Measurements from ENCODE around the gene RNF4. TPM values are rescaled to one million over a fixed set of nuclear protein-coding genes. Genes with fewer than 3 reads are reported as not detected.
"Not testable (repeated sequence)": the region's sequence is repeated elsewhere in the genome, so short reads cannot be mapped to it uniquely, and the experiment has no call there.

Gene RNF4
- total RNA-seq, 1 donor from 2014 or later: 56.3 TPM

GRCh38 chr4:2545321-2546013 lies 76.6 kb downstream of the RNF4 start:
- Mint-ChIP-seq H3K27ac (ENCODE audit: unreplicated experiment) (no peak overlapping the region), H3K4me3 (ENCODE audit: unreplicated experiment) (no peak overlapping the region), H3K9me3 (ENCODE audit: low read depth) (no peaks in the 10 kb centered on the region)

GRCh38 chr4:2546286-2546823 lies 77.4 kb downstream of the RNF4 start:
- DNase-seq (ENCODE audit: low spot score): no peak
- Mint-ChIP-seq H3K27me3 (ENCODE audit: low read depth) (no peaks in the 10 kb centered on the region), H3K9me3 (ENCODE audit: low read depth) (no peaks in the 10 kb centered on the region), H3K36me3 (ENCODE audit: low read depth) (no peaks in the 10 kb centered on the region), H3K4me1 (ENCODE audit: low read depth) (peaks cover 14% of the 10 kb centered on the region), H3K4me3 (ENCODE audit: unreplicated experiment) (no peak overlapping the region), H3K27ac (ENCODE audit: unreplicated experiment) (no peak overlapping the region)
- TF ChIP-seq CTCF (IDR thresholded peaks at IDR 0.05): no peak

More at GRCh38 chr4:2545321-2546013, 76.6 kb downstream of the RNF4 start:
- peak; percentile 13 for DNase-seq (ENCODE audit: low spot score)
- no peak for TF ChIP-seq CTCF (IDR thresholded peaks at IDR 0.05)
- Mint-ChIP-seq H3K27me3 (ENCODE audit: low read depth) (no peaks in the 10 kb centered on the region), H3K36me3 (ENCODE audit: low read depth) (no peaks in the 10 kb centered on the region), H3K4me1 (ENCODE audit: low read depth) (peaks cover 12% of the 10 kb centered on the region)

GRCh38 chr4:2546961-2547691 lies 78.2 kb downstream of the RNF4 start:
- not testable (repeated sequence) for H3K4me3 Mint-ChIP-seq (ENCODE audit: unreplicated experiment); H3K9me3 Mint-ChIP-seq (ENCODE audit: low read depth); H3K36me3 Mint-ChIP-seq (ENCODE audit: low read depth); H3K27ac Mint-ChIP-seq (ENCODE audit: unreplicated experiment); H3K27me3 Mint-ChIP-seq (ENCODE audit: low read depth)
- peaks cover 16% of the 10 kb centered on the region for H3K4me1 Mint-ChIP-seq (ENCODE audit: low read depth)
- DNase-seq (ENCODE audit: low spot score): peak; percentile 13

GRCh38 chr4:2551118-2551517 lies 82.2 kb downstream of the RNF4 start:
- Mint-ChIP-seq H3K27ac (ENCODE audit: unreplicated experiment) (peak overlapping the region; percentile 54), H3K4me1 (ENCODE audit: low read depth) (peaks cover 22% of the 10 kb centered on the region), H3K4me3 (ENCODE audit: unreplicated experiment) (no peak overlapping the region), H3K27me3 (ENCODE audit: low read depth) (no peaks in the 10 kb centered on the region), H3K9me3 (ENCODE audit: low read depth) (no peaks in the 10 kb centered on the region), H3K36me3 (ENCODE audit: low read depth) (no peaks in the 10 kb centered on the region)
- DNase-seq (ENCODE audit: low spot score): no peak
- no peak for TF ChIP-seq CTCF (IDR thresholded peaks at IDR 0.05)

- H3K9me3 Mint-ChIP-seq (ENCODE audit: low read depth): no peaks in the 10 kb centered on the region
- TF ChIP-seq CTCF (IDR thresholded peaks at IDR 0.05): no peak
- no peak overlapping the region for H3K27ac Mint-ChIP-seq (ENCODE audit: unreplicated experiment)
- no peaks in the 10 kb centered on the region for H3K27me3 Mint-ChIP-seq (ENCODE audit: low read depth)
- DNase-seq (ENCODE audit: low spot score): peak; percentile 11
- H3K4me3 Mint-ChIP-seq (ENCODE audit: unreplicated experiment): no peak overlapping the region
- no peaks in the 10 kb centered on the region for H3K36me3 Mint-ChIP-seq (ENCODE audit: low read depth)
- H3K4me1 Mint-ChIP-seq (ENCODE audit: low read depth): peaks cover 19% of the 10 kb centered on the region
These were observed 83.9 kb downstream of the RNF4 start for GRCh38 chr4:2552806-2553205.
